OCI-M1 (cell line): Measurements from ENCODE around the gene AP1G1.
A peak's percentile ranks its signal among the peaks of the same experiment; 100 is the strongest.
"Not testable (repeated sequence)": the region's sequence is repeated elsewhere in the genome, so short reads cannot be mapped to it uniquely, and the experiment has no call there.

Source experiments
- DNase-seq: peaks from one replicate; lab custom pipeline; 2025; lab: John Stamatoyannopoulos, UW

AP1G1 gene

DNA sequence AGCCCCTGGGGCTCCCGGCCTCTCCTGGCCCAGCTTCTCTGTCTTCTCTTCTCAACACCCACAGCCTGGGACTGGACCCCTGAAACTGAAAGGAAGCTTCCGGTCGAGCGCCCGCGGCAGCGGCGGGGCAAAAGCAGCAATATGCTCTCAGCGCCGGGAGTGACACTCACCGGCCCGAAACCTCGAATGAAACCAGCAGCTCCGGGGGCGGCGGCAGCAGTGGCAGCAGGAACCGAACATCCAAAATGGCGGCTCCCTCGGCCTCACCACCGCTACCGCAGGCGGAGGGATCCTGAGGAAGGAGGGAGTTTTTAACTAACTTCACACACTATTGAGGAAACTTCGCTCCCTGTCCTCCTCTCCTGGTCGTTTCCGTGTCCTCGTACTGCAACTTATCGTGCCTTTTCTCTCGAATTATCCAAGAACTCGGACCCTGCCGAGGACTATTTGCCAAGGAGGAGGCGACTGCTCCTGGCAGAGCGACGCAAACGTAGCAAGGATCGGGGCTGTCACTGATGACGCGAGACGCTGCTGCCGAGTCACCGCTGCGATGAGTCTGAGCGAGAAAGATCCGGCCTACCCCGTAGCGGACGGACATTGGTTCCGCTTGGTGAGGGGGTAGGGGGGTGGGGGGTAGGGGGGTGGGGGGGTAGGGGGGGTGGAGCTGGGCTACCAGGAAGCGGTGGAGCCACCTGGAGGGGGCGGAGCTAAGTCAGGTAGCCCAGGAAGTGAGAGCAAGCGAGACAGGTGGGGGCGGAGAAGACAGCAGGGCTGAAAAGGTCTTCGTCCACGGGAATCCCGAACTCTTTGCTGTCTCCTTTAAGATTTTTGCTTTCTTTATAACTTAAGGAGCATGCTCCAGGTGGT, at the start of gene AP1G1:
Gene AP1G1 (minus strand): TSS at position 242 of the 867 bp plus-strand sequence. CDS start 19,355 bp downstream, outside the sequence.
- DNase-seq = peak; percentile 97

DNA sequence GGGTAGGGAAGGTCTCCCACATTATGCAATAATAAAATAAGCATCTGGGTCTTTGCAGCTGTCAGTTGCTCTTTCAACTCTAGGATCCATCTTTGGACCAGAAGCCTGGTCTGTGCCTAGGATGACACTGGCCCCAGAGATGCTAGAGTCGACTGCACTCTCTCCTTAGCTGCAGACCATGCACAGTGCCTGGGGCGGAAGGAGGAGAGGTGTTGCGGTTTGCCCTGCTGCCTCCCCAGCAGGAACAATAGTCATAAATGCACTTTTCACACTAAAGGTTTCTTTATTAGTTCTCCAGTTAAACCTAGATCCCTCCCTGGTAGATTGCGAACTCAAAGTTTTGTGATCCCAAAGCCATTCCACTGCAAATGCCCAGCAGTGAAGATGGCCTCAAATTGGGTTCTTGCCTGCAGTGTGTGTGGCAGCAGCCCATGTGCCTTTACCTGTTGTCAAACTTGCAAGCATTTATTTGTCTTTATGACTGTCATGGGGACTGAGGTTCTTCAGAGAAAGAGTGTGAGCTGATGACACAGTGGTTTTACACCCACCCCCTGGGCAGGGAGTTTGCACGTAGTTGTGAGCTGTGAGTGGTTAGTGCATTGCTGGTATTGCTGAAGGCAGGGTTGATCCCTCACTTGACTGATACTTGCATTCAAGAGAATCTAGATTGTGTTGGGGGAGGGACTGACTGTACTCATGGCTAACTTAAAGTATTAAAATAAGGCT, 47.5 kb upstream of the AP1G1 start:
- DNase-seq = no peak

GRCh38 chr16:71854369-71854948, 45.8 kb upstream of the AP1G1 start:
- DNase-seq = no peak

GRCh38 chr16:71853413-71853812, 44.8 kb upstream of the AP1G1 start:
- no peak for DNase-seq

DNA sequence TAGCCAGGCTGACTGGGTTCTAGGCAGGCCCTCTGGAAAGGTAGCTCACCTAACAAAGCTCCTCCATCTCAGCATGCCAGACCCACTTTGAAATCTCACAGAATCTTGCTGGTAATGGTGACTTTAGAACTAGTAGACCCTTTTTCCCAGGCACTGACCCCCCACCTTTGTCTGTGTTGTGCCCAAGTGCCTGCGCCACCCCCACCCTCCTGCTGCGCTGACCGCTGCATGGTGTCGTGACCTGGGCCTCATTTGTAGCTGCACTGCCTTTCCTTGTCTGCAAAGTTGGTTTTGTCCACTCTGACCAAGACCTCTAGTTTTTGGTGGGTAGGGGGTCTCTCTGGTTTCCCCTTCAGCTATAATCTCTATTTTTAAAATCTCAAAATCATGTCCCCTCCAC, 43.9 kb upstream of the AP1G1 start:
- DNase-seq = no peak

- no peak for DNase-seq
Observed at GRCh38 chr16:71852158-71852557, 43.5 kb upstream of the AP1G1 start.

- no peak for DNase-seq
Observed at GRCh38 chr16:71851746-71852145, 43.1 kb upstream of the AP1G1 start.

DNA sequence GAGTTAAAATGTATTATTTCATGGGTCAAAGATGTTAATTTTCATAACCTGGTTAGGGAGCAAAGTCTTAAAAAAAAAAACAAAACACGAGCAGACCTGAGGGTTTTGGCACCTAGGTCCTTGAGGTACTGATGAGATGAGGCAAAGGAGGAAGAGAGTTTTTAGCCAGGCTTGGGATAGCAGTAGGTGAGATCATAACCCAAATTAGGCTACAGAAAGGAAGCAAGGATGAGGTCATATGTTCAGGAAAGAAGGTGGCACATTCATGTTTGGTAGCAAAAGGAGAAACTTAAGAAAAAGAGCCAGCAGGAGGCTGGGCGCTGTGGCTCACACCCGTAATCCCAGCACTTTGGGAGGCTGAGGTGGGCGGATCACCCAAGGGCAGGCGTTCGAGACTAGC, 40.0 kb upstream of the AP1G1 start:
- DNase-seq = no peak

GRCh38 chr16:71847096-71847495, 38.5 kb upstream of the AP1G1 start:
- DNase-seq = no peak

- peak; percentile 16 for DNase-seq
Observed at GRCh38 chr16:71846431-71846830, 37.8 kb upstream of the AP1G1 start.

DNA sequence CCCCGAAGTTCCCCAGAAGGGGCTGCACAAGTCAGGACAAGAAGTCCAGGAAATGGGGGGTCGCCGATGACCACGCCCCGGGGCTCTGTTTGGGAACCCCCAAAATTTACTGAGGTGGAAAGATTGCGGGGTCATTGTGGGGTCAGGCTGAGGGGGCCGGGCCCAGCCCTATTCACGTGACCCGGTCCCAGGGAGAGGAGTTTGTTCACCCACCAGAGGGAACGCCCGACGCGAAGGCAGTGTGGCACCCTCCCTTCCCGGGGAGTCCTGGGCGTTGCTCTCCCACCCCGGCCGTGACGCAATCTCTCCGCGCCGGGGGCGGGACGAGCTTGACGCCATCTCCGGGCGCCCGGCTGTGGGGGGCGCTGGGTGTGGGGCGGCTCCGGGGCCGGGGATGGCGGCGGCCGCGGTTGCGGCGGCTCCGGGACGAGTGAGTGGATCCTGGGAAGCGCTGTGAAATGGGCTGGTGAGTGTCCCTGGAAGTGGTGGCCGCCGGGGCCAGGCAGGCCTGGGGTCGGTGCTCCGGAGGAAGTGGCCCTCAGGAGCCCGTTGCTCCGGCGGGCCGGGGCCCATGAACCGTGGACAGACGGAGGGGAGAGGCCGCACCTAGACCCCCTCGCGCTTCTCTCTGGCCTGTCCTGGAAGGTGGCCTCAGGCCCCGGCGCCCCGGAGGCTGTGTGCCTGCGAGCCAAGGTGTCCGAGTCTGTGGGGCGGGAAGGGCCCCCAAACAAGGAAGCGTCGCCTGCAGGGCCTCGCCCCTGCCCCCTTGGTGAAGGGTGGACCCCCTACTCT, 37.2 kb upstream of the AP1G1 start, which contains the start of gene ATXN1L:
Gene ATXN1L (plus strand): TSS at position 338 of the 792 bp plus-strand sequence. CDS start 3,765 bp downstream, outside the sequence.
- DNase-seq = peak; percentile 95

GRCh38 chr16:71843572-71843971, 34.9 kb upstream of the AP1G1 start:
- no peak for DNase-seq

GRCh38 chr16:71840052-71840451, 31.4 kb upstream of the AP1G1 start:
- DNase-seq = no peak

DNA sequence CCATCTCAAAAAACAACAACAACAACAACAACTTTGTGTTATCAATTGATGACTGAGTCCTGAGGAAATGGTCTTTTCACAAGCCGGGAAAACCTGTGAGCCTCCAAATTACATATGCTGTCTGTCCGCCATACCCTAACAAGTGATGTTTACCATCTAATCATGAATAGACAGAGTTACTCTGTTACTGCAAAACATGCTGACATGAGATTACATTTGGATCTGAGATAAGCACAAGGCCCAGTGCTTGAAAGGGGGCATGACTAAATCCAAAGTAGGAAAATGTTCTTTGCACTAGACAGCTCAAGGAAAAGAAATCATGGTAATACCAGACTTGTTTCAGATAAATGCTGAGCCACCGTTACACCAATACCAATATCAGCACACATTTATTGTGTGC, 28.5 kb upstream of the AP1G1 start:
- DNase-seq = peak; percentile 17

- no peak for DNase-seq
Observed at GRCh38 chr16:71834291-71834690, 25.7 kb upstream of the AP1G1 start.

DNA sequence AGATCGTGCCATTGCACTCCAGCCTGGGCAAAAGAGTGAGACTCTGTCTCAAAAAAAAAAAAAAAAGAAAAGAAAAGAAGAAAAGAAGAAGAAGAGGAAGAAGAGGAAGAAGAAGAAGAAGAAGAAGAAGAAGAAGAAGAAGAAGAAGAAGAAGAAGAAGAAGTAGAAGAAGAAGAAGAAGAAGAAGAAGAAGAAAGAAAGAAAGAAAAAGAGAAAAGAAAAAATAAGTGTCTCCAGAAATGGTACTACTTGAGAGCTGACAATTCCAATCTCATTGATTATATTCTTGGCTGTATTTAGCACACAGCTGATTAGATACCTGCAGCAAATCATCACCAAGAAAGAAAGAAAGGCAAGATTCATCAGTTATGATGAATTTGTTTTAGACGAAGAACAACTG, 23.5 kb upstream of the AP1G1 start:
- DNase-seq = not testable (repeated sequence)

- DNase-seq = not testable (repeated sequence)
Observed at GRCh38 chr16:71831698-71832097, 23.1 kb upstream of the AP1G1 start.

DNA sequence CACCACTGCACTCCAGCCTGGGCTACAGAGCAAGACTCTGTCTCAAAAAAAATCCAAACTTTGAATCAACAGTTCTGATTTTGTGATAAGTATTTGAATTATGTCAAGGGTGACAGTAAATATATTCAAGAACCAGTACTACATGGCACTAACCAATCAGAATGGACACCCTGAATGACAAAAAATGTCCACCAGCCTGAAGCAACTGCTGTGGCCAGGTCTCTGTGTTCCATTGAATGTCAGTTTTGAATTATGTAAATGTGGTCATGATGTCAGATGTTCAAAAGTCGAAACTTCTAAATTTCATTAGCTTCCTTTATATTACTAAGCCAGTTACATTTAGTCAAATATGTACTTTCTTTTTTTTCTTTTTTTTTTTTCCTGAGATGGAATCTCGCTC, 21.7 kb upstream of the AP1G1 start:
- DNase-seq = no peak

- peak; percentile 75 for DNase-seq
Observed at GRCh38 chr16:71826533-71827017, 17.9 kb upstream of the AP1G1 start.

- DNase-seq = not testable (repeated sequence)
Observed at GRCh38 chr16:71817155-71817500, 8.5 kb upstream of the AP1G1 start.

- no peak for DNase-seq
Observed at GRCh38 chr16:71811261-71811803, 2.7 kb upstream of the AP1G1 start.

DNA sequence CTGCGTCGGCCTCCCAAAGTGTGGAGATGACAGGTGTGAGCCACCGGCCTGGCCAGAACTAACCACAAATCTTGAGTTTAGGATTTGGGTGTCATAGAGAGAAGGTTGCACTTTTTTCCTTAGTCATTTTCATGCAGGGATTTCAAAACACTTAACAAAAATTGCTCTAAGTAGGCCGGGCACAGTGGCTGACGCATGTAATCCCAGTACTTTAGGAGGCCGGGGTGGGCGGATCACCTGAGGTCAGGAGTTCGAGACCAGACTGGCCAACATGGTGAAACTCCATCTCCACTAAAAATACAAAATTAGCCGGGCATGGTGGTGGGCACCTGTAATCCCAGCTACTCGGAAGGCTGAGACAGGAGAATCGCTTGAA, 1.5 kb upstream of the AP1G1 start:
- DNase-seq = not testable (repeated sequence)
